Left lung (tissue), 10 donors: ENCODE data around the gene NCAPD2. TPM values are rescaled to one million over a fixed set of nuclear protein-coding genes. Genes with fewer than 3 reads are reported as not detected.

Experiments
- ATAC-seq: fragments of 200-7000 bp; cut with Tn5 transposase; one replicate; pipeline ENCODE4 v1.9.1; 2020; ENCODE audit warnings: moderate library complexity
- DNase-seq, 4 donors: peaks; one replicate each; pipeline ENCODE4 v3.0.0-alpha.2; 2013 to 2020
- H3K27ac ChIP-seq, 2 donors: fragments of 200-600 bp; sonication (generic) in 1 of 2; one replicate each; pipeline versions ENCODE4 v1.5.0 to v1.8.0; 2020 to 2021
- H3K27me3 ChIP-seq, 2 donors: fragments of 200-600 bp; sonication (generic) in 1 of 2; one replicate each; pipeline versions ENCODE4 v1.5.0 to v1.8.0; 2020 to 2021
- H3K36me3 ChIP-seq, 2 donors: fragments of 200-600 bp; sonication (generic) in 1 of 2; one replicate each; pipeline versions ENCODE4 v1.5.0 to v1.8.0; 2020 to 2021
- H3K4me1 ChIP-seq, 2 donors: fragments of 200-600 bp; one replicate each; pipeline ENCODE4 v1.8.0; 2021
- H3K4me3 ChIP-seq, 2 donors: fragments of 200-600 bp; sonication (generic) in 1 of 2; one replicate each; pipeline versions ENCODE4 v1.5.0 to v1.8.0; 2020 to 2021; ENCODE audit warnings: mild to moderate bottlenecking in 1 of 2
- H3K9me3 ChIP-seq, 2 donors: fragments of 200-600 bp; sonication (generic) in 1 of 2; one replicate each; pipeline versions ENCODE4 v1.5.0 to v1.8.0; 2020 to 2021
- intact Hi-C, 2 donors: fragments of 100-400 bp; cut with DNase I; formaldehyde crosslinking; loops; one replicate each; pipeline versions ENCODE4 v1.11.2 to v1.14.2; 2022
- polyA plus RNA-seq, 6 donors: library from polyadenylated mRNA; unstranded; fragments of 120-200 nt; gene quantifications; one replicate each; pipeline ENCODE4 v1.2.1, GENCODE V29; 2013; ENCODE audit not compliant: insufficient read length in 6 of 6
- total RNA-seq, 2 donors: library from RNA; stranded (reverse); fragmentation: NEBNext Ultra II Directional; extraction: Animal tissue kit (Norgen Biotek cat#: 25700); gene quantifications; one replicate each; pipeline ENCODE4 v1.2.1, GENCODE V29; 2021
- TF ChIP-seq, protein P1 (sequence below), 2 donors: fragments of 200-600 bp; sonication (generic) in 1 of 2; IDR thresholded peaks; one replicate each; pipeline versions ENCODE4 v1.5.0 to v1.8.0; 2021; ENCODE audit warnings: antibody characterized with exemption in 2 of 2
- donor health status: DM: no; HTN: yes; CAD: no.
- donor health status: DM: no; HTN: no; CAD: no.

The NCAPD2 gene
- total and polyA plus RNA-seq, 8 donors, result 23.1 to 95.4 (median 56.8) TPM

DNA sequence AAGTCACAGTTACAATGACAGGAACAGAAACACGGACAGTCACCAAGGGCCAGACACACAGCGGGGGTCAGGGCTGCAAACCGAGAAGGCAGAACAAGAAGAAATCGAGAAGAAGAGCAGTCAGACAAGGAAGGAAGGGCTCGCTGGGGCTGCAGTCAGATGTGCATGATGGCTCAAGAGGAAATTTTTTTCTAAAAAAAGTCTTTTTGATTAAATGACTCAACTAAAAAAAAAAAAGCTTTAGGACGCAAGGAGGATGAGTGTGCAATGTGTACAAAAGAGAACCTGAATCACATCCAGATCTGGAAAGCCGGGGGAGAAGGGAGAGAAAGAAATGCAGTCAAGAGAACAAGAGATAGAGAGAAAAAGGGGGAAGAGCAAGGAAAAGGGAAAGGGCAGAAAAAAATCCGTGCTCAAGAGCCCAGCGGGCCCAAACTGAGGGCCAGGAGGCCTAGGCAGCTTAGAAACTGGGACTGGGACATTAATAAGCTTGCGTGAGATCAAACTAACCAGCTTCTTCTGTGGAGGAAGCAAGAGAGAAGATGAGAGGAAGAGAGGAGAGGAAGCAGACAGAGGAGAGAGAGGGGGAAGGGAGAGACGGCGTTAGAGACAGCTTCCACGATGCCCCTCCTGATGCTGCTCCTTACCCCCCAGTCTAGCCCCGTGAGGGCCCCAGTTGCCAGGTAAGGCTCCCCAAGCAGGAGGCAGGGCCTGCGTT lies 55.2 kb downstream of the NCAPD2 start:
- intact Hi-C loops, result no loop called here
- ATAC-seq (no peak), DNase-seq (peak in 1 of 4 donors; percentile 23)
- Histone ChIP-seq H3K9me3 (no peaks in the 10 kb centered on the region), H3K36me3 (peaks cover 0 to 59% of the 10 kb centered on the region in 2 donors), H3K4me1 (peaks cover 25 to 66% of the 10 kb centered on the region in 2 donors), H3K27ac (peak overlapping the region in 1 of 2 donors; percentile 95), H3K27me3 (no peaks in the 10 kb centered on the region), H3K4me3 (peak overlapping the region in 1 of 2 donors; percentile 23)
- TF ChIP-seq, protein P1, sequence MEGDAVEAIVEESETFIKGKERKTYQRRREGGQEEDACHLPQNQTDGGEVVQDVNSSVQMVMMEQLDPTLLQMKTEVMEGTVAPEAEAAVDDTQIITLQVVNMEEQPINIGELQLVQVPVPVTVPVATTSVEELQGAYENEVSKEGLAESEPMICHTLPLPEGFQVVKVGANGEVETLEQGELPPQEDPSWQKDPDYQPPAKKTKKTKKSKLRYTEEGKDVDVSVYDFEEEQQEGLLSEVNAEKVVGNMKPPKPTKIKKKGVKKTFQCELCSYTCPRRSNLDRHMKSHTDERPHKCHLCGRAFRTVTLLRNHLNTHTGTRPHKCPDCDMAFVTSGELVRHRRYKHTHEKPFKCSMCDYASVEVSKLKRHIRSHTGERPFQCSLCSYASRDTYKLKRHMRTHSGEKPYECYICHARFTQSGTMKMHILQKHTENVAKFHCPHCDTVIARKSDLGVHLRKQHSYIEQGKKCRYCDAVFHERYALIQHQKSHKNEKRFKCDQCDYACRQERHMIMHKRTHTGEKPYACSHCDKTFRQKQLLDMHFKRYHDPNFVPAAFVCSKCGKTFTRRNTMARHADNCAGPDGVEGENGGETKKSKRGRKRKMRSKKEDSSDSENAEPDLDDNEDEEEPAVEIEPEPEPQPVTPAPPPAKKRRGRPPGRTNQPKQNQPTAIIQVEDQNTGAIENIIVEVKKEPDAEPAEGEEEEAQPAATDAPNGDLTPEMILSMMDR (IDR thresholded peaks at IDR 0.05), result no peak

DNA sequence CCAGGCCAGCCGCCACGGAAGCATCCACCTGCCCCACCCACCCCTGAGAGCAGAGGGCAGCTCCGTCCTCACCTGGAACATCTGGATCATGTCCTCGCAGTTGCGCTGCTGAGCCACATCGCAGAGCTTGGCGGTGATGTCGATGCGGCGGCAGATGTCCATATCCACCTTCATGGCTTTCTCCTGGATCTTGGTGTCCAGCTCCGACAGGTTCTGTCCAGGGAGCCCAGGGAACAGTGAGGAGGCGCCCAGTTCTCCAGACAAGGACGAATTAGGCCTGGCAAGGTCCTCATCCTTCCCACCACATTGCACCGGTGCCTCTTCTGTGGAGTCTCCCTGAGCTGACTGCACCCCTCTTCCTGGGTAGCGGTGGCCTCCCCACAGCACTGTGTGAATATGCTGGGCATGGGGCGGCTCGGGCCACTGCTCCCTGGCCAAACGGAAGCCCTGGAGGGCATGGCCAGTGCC lies 55.8 kb downstream of the NCAPD2 start:
- peak in 1 of 4 donors; percentile 76 for DNase-seq
- TF ChIP-seq, protein P1 (IDR thresholded peaks at IDR 0.05), result no peak
- peaks cover 0 to 53% of the 10 kb centered on the region in 2 donors for H3K36me3 ChIP-seq
- peak overlapping the region in 1 of 2 donors; percentile 95 for H3K27ac ChIP-seq
- no peak for ATAC-seq
- H3K27me3 ChIP-seq, result no peaks in the 10 kb centered on the region
- peaks cover 25 to 72% of the 10 kb centered on the region in 2 donors for H3K4me1 ChIP-seq
- intact Hi-C loops, result no loop called here
- peak overlapping the region in 1 of 2 donors; percentile 23 for H3K4me3 ChIP-seq
- H3K9me3 ChIP-seq, result no peaks in the 10 kb centered on the region

GRCh38 chr12:6550294-6551062 lies 56.6 kb downstream of the NCAPD2 start:
- H3K27me3 ChIP-seq, result no peaks in the 10 kb centered on the region
- H3K36me3 ChIP-seq, result peaks cover 0 to 46% of the 10 kb centered on the region in 2 donors
- peak in 2 of 4 donors; percentile 74 to 89 for DNase-seq
- intact Hi-C loops, result no loop called here
- peak overlapping the region; percentile 63 to 95 for H3K27ac ChIP-seq
- ATAC-seq, result peak; percentile 38
- TF ChIP-seq, protein P1 (IDR thresholded peaks at IDR 0.05), result no peak
- H3K4me3 ChIP-seq, result peak overlapping the region in 1 of 2 donors; percentile 23
- H3K9me3 ChIP-seq, result no peaks in the 10 kb centered on the region
- peaks cover 25 to 77% of the 10 kb centered on the region in 2 donors for H3K4me1 ChIP-seq

- peak overlapping the region in 1 of 2 donors; percentile 23 for H3K4me3 ChIP-seq
- no peaks in the 10 kb centered on the region for H3K9me3 ChIP-seq
- ATAC-seq, result peak; percentile 6
- H3K4me1 ChIP-seq, result peaks cover 25 to 78% of the 10 kb centered on the region in 2 donors
- peak overlapping the region; percentile 63 to 95 for H3K27ac ChIP-seq
- H3K36me3 ChIP-seq, result peaks cover 0 to 40% of the 10 kb centered on the region in 2 donors
- H3K27me3 ChIP-seq, result no peaks in the 10 kb centered on the region
- peak in 2 of 4 donors; percentile 62 to 88 for DNase-seq
- TF ChIP-seq, protein P1 (IDR thresholded peaks at IDR 0.05), result no peak
- intact Hi-C loops, result no loop called here
Observed at GRCh38 chr12:6551063-6551461, 57.2 kb downstream of the NCAPD2 start.
